Neuronal stem cell (in vitro differentiated cells): ENCODE measurements around the gene CHST4.
"Not testable (repeated sequence)": the region's sequence is repeated elsewhere in the genome, so short reads cannot be mapped to it uniquely, and the experiment has no call there.

Experiments used
- DNase-seq: peaks from one replicate; pipeline ENCODE4 v3.0.0-alpha.2; 2013; ENCODE audit warnings: low spot score
- H2AFZ ChIP-seq: one replicate; pipeline ENCODE4 v1.6.1; 2013; ENCODE audit warnings: mild to moderate bottlenecking, low read length, inconsistent platforms
- H2AK5ac ChIP-seq: 2 replicates; pipeline ENCODE4 v1.6.1; 2013; ENCODE audit warnings: low read depth, mild to moderate bottlenecking, inconsistent platforms, low read length, moderate library complexity, mixed read lengths
- H2BK120ac ChIP-seq: 2 replicates; pipeline ENCODE4 v1.6.1; 2013; ENCODE audit warnings: low read depth, mild to moderate bottlenecking, inconsistent platforms, low read length, moderate library complexity, mixed read lengths
- H2BK12ac ChIP-seq: one replicate; pipeline ENCODE4 v1.6.1; 2013; ENCODE audit warnings: low read length, inconsistent platforms
- H2BK15ac ChIP-seq: 2 replicates; pipeline ENCODE4 v1.6.1; 2013; ENCODE audit warnings: mild to moderate bottlenecking, low read length, inconsistent platforms, mixed read lengths
- H2BK5ac ChIP-seq: one replicate; pipeline ENCODE4 v1.6.1; 2013; ENCODE audit warnings: inconsistent platforms, mild to moderate bottlenecking, low read length, moderate library complexity
- H3K14ac ChIP-seq: one replicate; pipeline ENCODE4 v1.6.1; 2013; ENCODE audit warnings: low read length, inconsistent platforms
- H3K18ac ChIP-seq: 2 replicates; pipeline ENCODE4 v1.6.1; 2013; ENCODE audit warnings: low read length, inconsistent platforms
- H3K23ac ChIP-seq: 2 replicates; pipeline ENCODE4 v1.6.1; 2013; ENCODE audit warnings: low read depth, mild to moderate bottlenecking, mixed read lengths, low read length, inconsistent platforms; ENCODE audit not compliant: poor library complexity
- H3K27ac ChIP-seq: replicated peaks from 3 replicates; pipeline ENCODE4 v1.5.1; 2013; ENCODE audit warnings: low read length, inconsistent platforms
- H3K27me3 ChIP-seq, 3 experiments: 2 replicates each; pipeline ENCODE4 v1.6.1; 2013; ENCODE audit warnings: low read length in 3 of 3, mild to moderate bottlenecking in 2 of 3, inconsistent platforms in 1 of 3, low read depth in 1 of 3, mixed read lengths in 1 of 3, moderate library complexity in 1 of 3; ENCODE audit not compliant: control insufficient read depth in 3 of 3, insufficient read depth in 3 of 3
- H3K36me3 ChIP-seq, 2 donors: replicated peaks in 1 of 2; 2 replicates each; pipeline ENCODE4 v1.6.1; 2013; ENCODE audit warnings: low read length in 2 of 2; ENCODE audit not compliant: control insufficient read depth in 2 of 2, insufficient read depth in 2 of 2
- H3K4ac ChIP-seq: 2 replicates; pipeline ENCODE4 v1.6.1; 2013; ENCODE audit warnings: inconsistent platforms, mild to moderate bottlenecking, low read length, moderate library complexity
- H3K4me1 ChIP-seq, 2 donors: 1 replicate in 1 of 2; 2 replicates in 1 of 2; pipeline ENCODE4 v1.6.1; 2013; ENCODE audit warnings: low read length in 2 of 2, low read depth in 1 of 2; ENCODE audit not compliant: control insufficient read depth in 2 of 2, insufficient read depth in 1 of 2
- H3K4me2 ChIP-seq: one replicate; pipeline ENCODE4 v1.6.1; 2013; ENCODE audit warnings: mild to moderate bottlenecking, low read length, inconsistent platforms; ENCODE audit not compliant: insufficient read depth, poor library complexity, severe bottlenecking
- H3K4me3 ChIP-seq, 2 donors: 2 replicates each; pipeline ENCODE4 v1.5.1; 2013; ENCODE audit warnings: low read length in 2 of 2, mild to moderate bottlenecking in 2 of 2, inconsistent platforms in 1 of 2, moderate library complexity in 1 of 2
- H3K79me1 ChIP-seq: one replicate; pipeline ENCODE4 v1.6.1; 2013; ENCODE audit warnings: low read depth, mild to moderate bottlenecking, inconsistent platforms, low read length, moderate library complexity
- H3K9ac ChIP-seq: one replicate; pipeline ENCODE4 v1.6.1; 2013; ENCODE audit warnings: mild to moderate bottlenecking, low read depth, low read length, inconsistent platforms; ENCODE audit not compliant: poor library complexity
- H3K9me3 ChIP-seq, 2 donors: replicated peaks in 1 of 2; 2 replicates each; pipeline versions ENCODE3 to v1.6.1; 2013; ENCODE audit warnings: low read length in 2 of 2, mild to moderate bottlenecking in 2 of 2, inconsistent platforms in 1 of 2, low read depth in 1 of 2, mixed read lengths in 1 of 2, moderate library complexity in 1 of 2; ENCODE audit not compliant: control insufficient read depth in 2 of 2, insufficient read depth in 1 of 2
- H4K8ac ChIP-seq: one replicate; pipeline ENCODE4 v1.6.1; 2013; ENCODE audit warnings: low read depth, mild to moderate bottlenecking, inconsistent platforms, low read length, moderate library complexity
- H4K91ac ChIP-seq: one replicate; pipeline ENCODE4 v1.6.1; 2013; ENCODE audit warnings: low read length, low read depth, mild to moderate bottlenecking, inconsistent platforms; ENCODE audit not compliant: poor library complexity
- WGBS, 2 donors: extraction: QIAGEN DNeasy Blood & Tissue Kit; methylation state at CpG; one replicate each; pipeline ENCODE4 v1.1.7; 2013; ENCODE audit warnings: missing lambda C conversion rate in 2 of 2, mixed read lengths in 1 of 2; ENCODE audit not compliant: insufficient read length in 2 of 2, insufficient replicate concordance in 1 of 2; ENCODE audit errors: extremely low coverage in 2 of 2; 5-methylcytosine and 5-hydroxymethylcytosine counted together

CHST4 gene

GRCh38 chr16:71499775-71500364 is 26.4 kb upstream of the CHST4 start:
- peak; percentile 48 for DNase-seq
- Histone ChIP-seq H2AK5ac (no peak overlapping the region), H3K18ac (no peak overlapping the region), H3K27ac (no peak overlapping the region), H2BK15ac (no peak overlapping the region), H3K79me1 (no peaks in the 10 kb centered on the region), H2BK120ac (no peak overlapping the region), H3K23ac (no peak overlapping the region), H2BK12ac (no peak overlapping the region), H3K4ac (no peak overlapping the region), H3K4me2 (no peak overlapping the region), H3K14ac (no peak overlapping the region), H4K8ac (no peak overlapping the region), H3K27me3 (no peaks in the 10 kb centered on the region), H2AFZ (no peak overlapping the region), H3K36me3 (no peaks in the 10 kb centered on the region), H3K9ac (no peak overlapping the region), H2BK5ac (no peak overlapping the region), H4K91ac (no peak overlapping the region), H3K4me3 (no peak overlapping the region), H3K4me1 (no peaks in the 10 kb centered on the region), H3K9me3 (no peaks in the 10 kb centered on the region)
- WGBS, 2 donors, result no CpG with 5 or more reads among the region's 3 CpGs

GRCh38 chr16:71500964-71501363 is 25.3 kb upstream of the CHST4 start:
- Histone ChIP-seq H2BK5ac (no peak overlapping the region), H2BK120ac (no peak overlapping the region), H3K14ac (no peak overlapping the region), H3K18ac (no peak overlapping the region), H3K4me2 (no peak overlapping the region), H3K9ac (no peak overlapping the region), H4K91ac (no peak overlapping the region), H3K4me3 (no peak overlapping the region), H3K27me3 (no peaks in the 10 kb centered on the region), H4K8ac (no peak overlapping the region), H3K79me1 (no peaks in the 10 kb centered on the region), H3K4ac (no peak overlapping the region), H3K9me3 (no peaks in the 10 kb centered on the region), H3K23ac (no peak overlapping the region), H3K4me1 (no peaks in the 10 kb centered on the region), H2AK5ac (no peak overlapping the region), H3K36me3 (no peaks in the 10 kb centered on the region), H2BK12ac (no peak overlapping the region), H3K27ac (no peak overlapping the region), H2BK15ac (no peak overlapping the region), H2AFZ (no peak overlapping the region)
- no peak for DNase-seq
- WGBS, 2 donors, result no CpG with 5 or more reads among the region's 2 CpGs

GRCh38 chr16:71501547-71501946 is 24.7 kb upstream of the CHST4 start:
- Histone ChIP-seq H3K4me1 (no peaks in the 10 kb centered on the region), H3K79me1 (no peaks in the 10 kb centered on the region), H4K8ac (no peak overlapping the region)

GRCh38 chr16:71504051-71504450 is 22.2 kb upstream of the CHST4 start:
- no CpG with 5 or more reads among the region's 7 CpGs for WGBS, 2 donors
- not testable (repeated sequence) for H3K18ac ChIP-seq

More at GRCh38 chr16:71501547-71501946, 24.7 kb upstream of the CHST4 start:
- H3K27ac ChIP-seq, result no peak overlapping the region
- H2BK5ac ChIP-seq, result no peak overlapping the region
- H4K91ac ChIP-seq, result no peak overlapping the region
- no peak overlapping the region for H2AK5ac ChIP-seq
- H2BK120ac ChIP-seq, result no peak overlapping the region
- H3K9ac ChIP-seq, result no peak overlapping the region
- no peak overlapping the region for H3K14ac ChIP-seq
- no peak overlapping the region for H3K4ac ChIP-seq
- no peaks in the 10 kb centered on the region for H3K36me3 ChIP-seq
- H3K23ac ChIP-seq, result no peak overlapping the region
- no peak for DNase-seq
- H3K18ac ChIP-seq, result no peak overlapping the region
- H2BK12ac ChIP-seq, result no peak overlapping the region
- H2AFZ ChIP-seq, result no peak overlapping the region
- H3K4me3 ChIP-seq, result no peak overlapping the region
- no CpG with 5 or more reads among the region's 3 CpGs for WGBS, 2 donors
- H3K4me2 ChIP-seq, result no peak overlapping the region
- no peak overlapping the region for H2BK15ac ChIP-seq
- no peaks in the 10 kb centered on the region for H3K9me3 ChIP-seq
- H3K27me3 ChIP-seq, result no peaks in the 10 kb centered on the region

More at GRCh38 chr16:71504051-71504450, 22.2 kb upstream of the CHST4 start:
- not testable (repeated sequence) for H3K23ac ChIP-seq, H3K79me1 ChIP-seq, H3K27ac ChIP-seq, H4K91ac ChIP-seq, H3K14ac ChIP-seq, H2BK12ac ChIP-seq, H2AFZ ChIP-seq, H3K4me2 ChIP-seq, H3K36me3 ChIP-seq, H3K27me3 ChIP-seq, DNase-seq, H4K8ac ChIP-seq, H2BK15ac ChIP-seq, H2BK5ac ChIP-seq, H3K9me3 ChIP-seq, H3K4ac ChIP-seq, H3K4me1 ChIP-seq, H3K4me3 ChIP-seq, H2AK5ac ChIP-seq, H2BK120ac ChIP-seq, H3K9ac ChIP-seq
